Hepatocyte (in vitro differentiated cells): Measurements from ENCODE around the gene KRTAP4-3. TPM values are rescaled to one million over a fixed set of nuclear protein-coding genes. Genes with fewer than 3 reads are reported as not detected.

Experiments used
- DNase-seq: peaks from one replicate; pipeline ENCODE4 v3.0.0-alpha.2; 2016; ENCODE audit warnings: low spot score
- H2AFZ ChIP-seq: fragments of 200-600 bp; sonication (generic); 2 replicates; pipeline ENCODE4 v1.6.0; 2016; ENCODE audit warnings: antibody characterized with exemption, mild to moderate bottlenecking
- H3K27ac ChIP-seq: fragments of 200-600 bp; sonication (generic); 2 replicates; pipeline ENCODE4 v1.5.1; 2016; ENCODE audit warnings: mild to moderate bottlenecking
- H3K27me3 ChIP-seq: fragments of 200-600 bp; sonication (generic); 2 replicates; pipeline ENCODE4 v1.6.1; 2016
- H3K36me3 ChIP-seq: fragments of 200-600 bp; sonication (generic); replicated peaks from 2 replicates; pipeline ENCODE4 v1.5.1; 2016; ENCODE audit warnings: low read depth; ENCODE audit not compliant: insufficient read depth
- H3K4me1 ChIP-seq: fragments of 200-600 bp; sonication (generic); 2 replicates; pipeline ENCODE4 v1.5.1; 2016; ENCODE audit warnings: mild to moderate bottlenecking, moderate library complexity; ENCODE audit not compliant: insufficient read depth
- H3K4me2 ChIP-seq: fragments of 200-600 bp; sonication (generic); 2 replicates; pipeline ENCODE4 v1.6.0; 2016
- H3K4me3 ChIP-seq: fragments of 200-600 bp; sonication (generic); 2 replicates; pipeline ENCODE4 v1.5.1; 2016; ENCODE audit warnings: mild to moderate bottlenecking
- H3K79me2 ChIP-seq: fragments of 200-600 bp; sonication (generic); 2 replicates; pipeline ENCODE4 v1.6.0; 2017; ENCODE audit warnings: mild to moderate bottlenecking
- H3K9me2 ChIP-seq: fragments of 200-600 bp; sonication (generic); replicated peaks from 2 replicates; pipeline ENCODE4 v1.6.0; 2017; ENCODE audit warnings: mild to moderate bottlenecking; ENCODE audit not compliant: insufficient read depth
- H3K9me3 ChIP-seq: fragments of 200-600 bp; sonication (generic); 2 replicates; pipeline ENCODE4 v1.5.1; 2016; ENCODE audit warnings: low read depth, mild to moderate bottlenecking
- H4K20me1 ChIP-seq: fragments of 200-600 bp; sonication (generic); 2 replicates; pipeline ENCODE4 v1.6.0; 2016; ENCODE audit warnings: mild to moderate bottlenecking; ENCODE audit not compliant: insufficient read depth, poor library complexity, severe bottlenecking
- CTCF ChIP-seq: fragments of 200-600 bp; sonication (generic); IDR thresholded peaks from 2 replicates; pipeline ENCODE4 v1.5.1; 2016; ENCODE audit warnings: antibody characterized with exemption, mild to moderate bottlenecking; ENCODE audit not compliant: poor library complexity
- EZH2 ChIP-seq: fragments of 200-600 bp; sonication (generic); IDR thresholded peaks from 2 replicates; pipeline ENCODE4 v1.6.1; 2016; ENCODE audit warnings: antibody characterized with exemption, mild to moderate bottlenecking, borderline replicate concordance
- EZH2phosphoT487 ChIP-seq: fragments of 200-600 bp; sonication (generic); IDR thresholded peaks from one replicate; pipeline ENCODE4 v1.6.1; 2018; ENCODE audit warnings: antibody characterized with exemption, mild to moderate bottlenecking, low read depth, moderate library complexity; ENCODE audit not compliant: unreplicated experiment, severe bottlenecking
- WGBS: methylation state at CpG from one replicate; pipeline ENCODE4 v1.1.6; 2016; ENCODE audit warnings: low lambda C conversion rate; ENCODE audit errors: missing lambda C conversion rate; 5-methylcytosine and 5-hydroxymethylcytosine counted together
- polyA plus RNA-seq: library from polyadenylated mRNA; unstranded; fragments of >200 nt; fragmentation: Nextera tagmentation; extraction: Ambion mirVana; gene quantifications from 2 replicates; pipeline ENCODE4 v1.2.1, GENCODE V29; 2016
- total RNA-seq: library from RNA; depleted of rRNA; stranded (reverse); fragments of >200 nt; gene quantifications from 2 replicates; pipeline ENCODE4 v1.2.3, GENCODE V29; 2014

Gene KRTAP4-3
- total and polyA plus RNA-seq, 2 experiments from 2014 or later, result not detected

GRCh38 chr17:41147531-41148204 is 20.4 kb downstream of the KRTAP4-3 start:
- H3K4me1 ChIP-seq, result no peaks in the 10 kb centered on the region
- H3K4me2 ChIP-seq, result no peak overlapping the region
- peaks cover 2% of the 10 kb centered on the region for H3K27me3 ChIP-seq
- no peaks in the 10 kb centered on the region for H4K20me1 ChIP-seq
- H3K9me2 ChIP-seq, result no peaks in the 10 kb centered on the region
- H3K79me2 ChIP-seq, result no peaks in the 10 kb centered on the region
- H3K4me3 ChIP-seq, result no peak overlapping the region
- no peaks in the 10 kb centered on the region for H3K9me3 ChIP-seq
- no peak overlapping the region for H3K27ac ChIP-seq
- H3K36me3 ChIP-seq, result no peaks in the 10 kb centered on the region
- no peak for DNase-seq
- H2AFZ ChIP-seq, result no peak overlapping the region
- WGBS, result 94% methylated on average over 2 of the region's 2 CpGs
- TF ChIP-seq EZH2, result no peak
- no peak for TF ChIP-seq EZH2phosphoT487
- TF ChIP-seq CTCF, result no peak

GRCh38 chr17:41145261-41145660 is 22.8 kb downstream of the KRTAP4-3 start:
- WGBS, result 81% methylated on average over 2 of the region's 2 CpGs
- no peaks in the 10 kb centered on the region for H3K36me3 ChIP-seq
- H3K27ac ChIP-seq, result no peak overlapping the region
- no peaks in the 10 kb centered on the region for H3K4me1 ChIP-seq
- no peak for TF ChIP-seq EZH2
- TF ChIP-seq CTCF, result no peak
- TF ChIP-seq EZH2phosphoT487, result no peak
- H3K9me3 ChIP-seq, result no peaks in the 10 kb centered on the region
- no peak for DNase-seq
- H3K9me2 ChIP-seq, result no peaks in the 10 kb centered on the region
- no peak overlapping the region for H2AFZ ChIP-seq
- H3K4me3 ChIP-seq, result no peak overlapping the region
- no peak overlapping the region for H3K4me2 ChIP-seq
- no peaks in the 10 kb centered on the region for H4K20me1 ChIP-seq
- H3K27me3 ChIP-seq, result no peaks in the 10 kb centered on the region
- H3K79me2 ChIP-seq, result no peaks in the 10 kb centered on the region

GRCh38 chr17:41144846-41145245 is 23.2 kb downstream of the KRTAP4-3 start:
- Histone ChIP-seq H3K79me2 (no peaks in the 10 kb centered on the region), H3K4me1 (no peaks in the 10 kb centered on the region), H2AFZ (no peak overlapping the region), H3K36me3 (no peaks in the 10 kb centered on the region), H3K4me3 (no peak overlapping the region), H3K9me3 (no peaks in the 10 kb centered on the region), H3K9me2 (no peaks in the 10 kb centered on the region), H3K4me2 (no peak overlapping the region), H3K27ac (no peak overlapping the region), H3K27me3 (no peaks in the 10 kb centered on the region), H4K20me1 (no peaks in the 10 kb centered on the region)
- WGBS, result 95% methylated on average over 1 of the region's 1 CpG
- no peak for TF ChIP-seq EZH2
- no peak for TF ChIP-seq CTCF
- TF ChIP-seq EZH2phosphoT487, result no peak
- no peak for DNase-seq
